Stomach smooth muscle (tissue), 2 donors: ENCODE data around the gene NINL.

Experiments used
- H3K27ac ChIP-seq: one replicate; pipeline ENCODE4 v1.7.0; 2013; ENCODE audit warnings: mild to moderate bottlenecking, low read length, inconsistent platforms
- H3K27me3 ChIP-seq, 2 donors: one replicate each; pipeline ENCODE4 v1.7.0; 2013; ENCODE audit warnings: low read length in 2 of 2; ENCODE audit not compliant: insufficient read depth in 2 of 2, control insufficient read depth in 1 of 2
- H3K36me3 ChIP-seq, 2 donors: one replicate each; pipeline ENCODE4 v1.7.0; 2013; ENCODE audit warnings: low read length in 2 of 2; ENCODE audit not compliant: control insufficient read depth in 2 of 2, insufficient read depth in 2 of 2
- H3K4me1 ChIP-seq: one replicate; pipeline ENCODE4 v1.7.0; 2013; ENCODE audit warnings: low read length; ENCODE audit not compliant: control insufficient read depth, insufficient read depth
- H3K4me3 ChIP-seq, 2 donors: one replicate each; pipeline ENCODE4 v1.7.0; 2013; ENCODE audit warnings: low read length in 2 of 2
- H3K9ac ChIP-seq, 2 donors: one replicate each; pipeline ENCODE4 v1.7.0; 2013; ENCODE audit warnings: low read length in 2 of 2, mild to moderate bottlenecking in 1 of 2
- H3K9me3 ChIP-seq, 2 donors: one replicate each; pipeline ENCODE4 v1.7.0; 2013; ENCODE audit warnings: low read length in 2 of 2; ENCODE audit not compliant: control insufficient read depth in 2 of 2
- donor health status: healthy.
- donor health status: Pancreatic carcinoma.

The NINL gene

DNA sequence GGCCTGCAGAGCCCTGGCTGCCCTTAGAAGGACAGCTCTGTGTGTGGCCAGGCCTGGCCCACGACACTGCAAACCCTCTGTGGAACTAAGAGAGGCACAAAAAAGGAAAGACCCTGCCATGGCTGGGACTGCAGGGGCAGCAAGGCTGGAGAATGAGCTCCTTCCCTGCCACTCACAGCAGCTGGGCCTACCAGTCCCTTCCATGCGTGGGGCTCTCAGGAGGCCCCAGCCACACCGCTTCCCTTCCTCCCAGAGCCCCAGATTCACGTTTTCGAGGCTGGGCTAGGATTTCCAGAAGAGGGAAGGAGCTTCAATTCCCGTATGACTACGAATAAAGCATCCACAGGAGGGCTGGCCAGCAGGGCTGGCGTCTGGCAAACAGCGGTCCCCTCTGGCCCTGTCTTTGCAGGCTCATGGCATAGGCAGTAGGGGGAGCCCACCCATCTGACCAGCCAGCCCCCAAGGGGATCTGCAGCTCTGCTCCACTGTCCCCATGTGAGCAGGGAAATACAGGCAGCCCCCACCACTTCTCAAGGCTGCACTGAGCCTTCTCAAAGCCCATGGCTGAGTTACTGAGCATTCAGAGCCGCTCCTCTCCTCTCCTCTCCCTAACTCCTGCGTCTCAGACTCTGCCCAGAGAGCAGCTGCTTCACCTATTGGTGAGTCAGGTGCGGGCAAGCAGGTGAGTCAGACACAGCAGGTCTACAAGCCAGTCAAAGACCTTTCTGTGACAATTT is 53.1 kb downstream of the NINL start:
- Histone ChIP-seq H3K4me3 (peak overlapping the region; percentile 19 to 57), H3K9ac (peak overlapping the region; percentile 16 to 21), H3K27ac (peak overlapping the region; percentile 53)

DNA sequence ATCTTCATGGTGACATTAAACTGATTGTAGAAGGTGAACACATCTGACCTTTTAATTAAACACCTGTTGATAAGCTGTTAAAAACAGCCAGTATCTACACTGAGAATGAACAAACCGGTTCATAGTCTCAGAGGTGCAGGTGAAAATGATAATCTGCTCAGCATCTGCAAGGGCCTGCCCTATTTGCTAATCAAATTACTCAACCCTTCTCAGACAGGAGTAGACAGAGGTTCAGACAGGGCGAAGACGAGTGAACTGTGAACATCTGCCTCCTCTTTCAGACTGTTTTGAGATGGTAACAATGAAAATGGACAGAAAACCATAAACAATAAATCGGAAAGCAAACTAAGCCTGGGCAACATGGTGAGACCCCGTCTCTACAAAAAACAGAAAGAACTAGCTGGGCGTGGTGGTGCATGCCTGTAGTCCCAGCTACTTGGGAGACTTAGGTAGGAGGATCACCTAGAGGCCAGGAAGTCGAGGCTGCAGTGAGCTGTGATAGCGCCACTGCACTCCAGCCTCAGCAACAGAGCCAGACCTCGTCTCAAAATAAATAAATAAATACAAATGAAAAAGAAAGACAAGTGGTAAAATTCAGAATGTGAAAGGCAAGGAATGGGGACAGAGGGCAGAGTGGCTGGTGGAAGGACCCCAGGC is 55.9 kb downstream of the NINL start:
- Histone ChIP-seq H3K4me1 (peaks cover 24% of the 10 kb centered on the region), H3K27ac (no peak overlapping the region), H3K36me3 (peaks cover 0 to under 1% of the 10 kb centered on the region in 2 donors), H3K9me3 (no peaks in the 10 kb centered on the region), H3K4me3 (no peak overlapping the region), H3K27me3 (no peaks in the 10 kb centered on the region), H3K9ac (no peak overlapping the region)

More for the DNA sequence above, 53.1 kb downstream of the NINL start:
- peaks cover 24% of the 10 kb centered on the region for H3K4me1 ChIP-seq
- H3K36me3 ChIP-seq: no peaks in the 10 kb centered on the region
- H3K27me3 ChIP-seq: no peaks in the 10 kb centered on the region
- H3K9me3 ChIP-seq: no peaks in the 10 kb centered on the region

DNA sequence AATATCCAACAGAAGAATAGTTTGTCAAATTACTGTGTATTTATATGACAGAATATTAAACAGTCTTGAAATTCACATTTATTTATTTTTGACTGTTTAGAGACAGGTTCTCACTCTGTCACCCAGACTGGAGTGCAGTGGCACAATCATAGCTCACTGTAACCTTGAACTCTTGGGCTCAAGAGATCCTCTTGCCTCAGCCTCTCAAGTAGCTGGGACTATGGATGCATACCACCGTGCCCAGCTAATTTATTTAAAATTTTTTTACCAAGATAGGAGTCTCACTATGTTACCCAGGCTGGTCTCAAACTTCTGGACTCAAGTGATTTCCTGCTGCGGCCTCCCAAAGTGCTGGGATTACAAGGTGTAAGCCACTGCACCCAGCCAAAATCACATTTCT is 57.4 kb downstream of the NINL start:
- Histone ChIP-seq H3K9ac (no peak overlapping the region), H3K27me3 (no peaks in the 10 kb centered on the region), H3K9me3 (no peaks in the 10 kb centered on the region), H3K36me3 (peaks cover 0 to 5% of the 10 kb centered on the region in 2 donors), H3K4me1 (peaks cover 14% of the 10 kb centered on the region), H3K4me3 (no peak overlapping the region), H3K27ac (no peak overlapping the region)

DNA sequence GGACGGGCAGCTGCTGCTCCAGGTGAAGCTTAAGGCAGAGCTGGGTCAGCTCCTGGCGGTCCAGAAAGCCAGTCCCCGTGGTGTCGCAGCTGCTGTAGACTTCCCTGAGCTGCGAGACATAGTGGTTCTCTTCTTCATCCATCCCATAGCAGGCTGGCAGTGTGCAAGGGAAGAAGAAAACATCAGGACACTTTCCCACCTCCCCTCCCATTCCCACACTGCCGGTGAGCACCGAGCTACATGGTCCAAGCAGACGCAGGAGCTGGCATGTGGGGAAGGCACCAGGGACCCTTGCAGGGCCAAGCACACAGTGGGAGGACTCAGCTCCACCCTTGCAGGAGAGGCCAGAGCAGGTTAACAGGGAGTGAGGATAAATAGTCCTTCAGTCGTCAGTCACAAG is 58.9 kb downstream of the NINL start:
- peaks cover 0 to 5% of the 10 kb centered on the region in 2 donors for H3K36me3 ChIP-seq
- no peak overlapping the region for H3K4me3 ChIP-seq
- H3K27ac ChIP-seq: no peak overlapping the region
- no peaks in the 10 kb centered on the region for H3K4me1 ChIP-seq
- no peak overlapping the region for H3K9ac ChIP-seq
- no peaks in the 10 kb centered on the region for H3K9me3 ChIP-seq
- no peaks in the 10 kb centered on the region for H3K27me3 ChIP-seq

DNA sequence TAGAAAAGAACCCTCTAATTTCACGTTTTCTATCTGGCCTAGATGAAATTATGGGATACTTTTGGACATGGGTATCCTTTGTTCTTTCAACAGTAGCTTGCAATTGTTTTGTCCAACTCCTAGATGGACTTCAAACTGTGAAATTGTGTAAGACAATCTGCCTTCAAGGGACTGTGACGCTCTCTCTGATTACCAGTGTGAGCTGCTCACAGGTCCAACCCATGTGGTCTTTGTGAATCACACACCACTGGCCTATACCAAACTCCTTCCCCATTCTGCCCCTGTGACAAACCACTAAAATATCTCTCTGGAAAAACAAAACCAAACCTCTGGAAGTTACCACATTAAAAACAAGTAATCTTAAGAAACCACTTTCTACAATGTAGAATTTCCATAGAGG is 59.5 kb downstream of the NINL start:
- Histone ChIP-seq H3K27ac (no peak overlapping the region), H3K4me1 (no peaks in the 10 kb centered on the region), H3K27me3 (no peaks in the 10 kb centered on the region), H3K9me3 (no peaks in the 10 kb centered on the region), H3K4me3 (no peak overlapping the region), H3K9ac (no peak overlapping the region), H3K36me3 (peaks cover 0 to 5% of the 10 kb centered on the region in 2 donors)

DNA sequence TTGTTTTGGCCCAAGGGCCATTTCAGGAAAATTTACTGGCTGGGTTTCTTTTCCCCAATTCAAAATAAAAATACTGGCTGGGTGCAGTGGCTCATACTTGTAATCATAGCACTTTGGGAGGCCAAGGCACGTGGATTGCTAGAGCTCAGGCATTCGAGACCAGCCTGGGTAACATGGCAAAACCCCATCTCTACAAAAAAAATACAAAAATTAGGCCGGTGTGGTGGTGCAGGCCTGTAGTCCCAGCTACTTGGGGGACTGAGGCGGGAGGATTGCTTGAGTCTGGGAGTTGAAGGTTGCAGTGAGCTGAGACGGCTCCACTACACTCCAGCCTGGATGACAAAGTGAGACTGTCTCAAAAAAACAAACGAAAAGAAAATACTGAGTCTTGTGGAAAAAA is 60.0 kb downstream of the NINL start:
- Histone ChIP-seq H3K36me3 (peaks cover 0 to 5% of the 10 kb centered on the region in 2 donors), H3K9ac (no peak overlapping the region), H3K4me3 (no peak overlapping the region), H3K27me3 (no peaks in the 10 kb centered on the region), H3K4me1 (no peaks in the 10 kb centered on the region), H3K9me3 (no peaks in the 10 kb centered on the region), H3K27ac (no peak overlapping the region)

DNA sequence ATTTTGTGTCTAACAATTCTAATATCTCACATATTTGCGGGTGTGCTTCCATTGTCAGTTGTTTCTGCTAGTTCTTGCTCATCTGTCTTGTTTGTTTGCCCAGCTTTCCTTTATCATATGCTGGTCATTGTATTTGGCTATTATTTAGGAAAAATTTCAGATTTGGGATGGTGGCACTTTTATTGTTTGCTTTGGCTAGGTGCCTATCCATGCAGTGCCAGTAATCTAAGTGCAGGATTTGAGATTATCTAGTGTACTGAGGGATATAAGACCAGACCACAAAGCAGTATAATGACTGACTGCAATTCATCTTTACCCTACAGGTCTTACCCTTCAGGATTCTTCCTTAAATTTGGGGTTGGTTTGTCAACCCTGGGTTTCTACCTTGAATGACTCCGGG is 63.9 kb downstream of the NINL start:
- no peaks in the 10 kb centered on the region for H3K27me3 ChIP-seq
- peaks cover 5 to 14% of the 10 kb centered on the region in 2 donors for H3K36me3 ChIP-seq
- H3K9me3 ChIP-seq: no peaks in the 10 kb centered on the region
- no peak overlapping the region for H3K4me3 ChIP-seq
- no peak overlapping the region for H3K27ac ChIP-seq
- H3K9ac ChIP-seq: no peak overlapping the region
- H3K4me1 ChIP-seq: no peaks in the 10 kb centered on the region

DNA sequence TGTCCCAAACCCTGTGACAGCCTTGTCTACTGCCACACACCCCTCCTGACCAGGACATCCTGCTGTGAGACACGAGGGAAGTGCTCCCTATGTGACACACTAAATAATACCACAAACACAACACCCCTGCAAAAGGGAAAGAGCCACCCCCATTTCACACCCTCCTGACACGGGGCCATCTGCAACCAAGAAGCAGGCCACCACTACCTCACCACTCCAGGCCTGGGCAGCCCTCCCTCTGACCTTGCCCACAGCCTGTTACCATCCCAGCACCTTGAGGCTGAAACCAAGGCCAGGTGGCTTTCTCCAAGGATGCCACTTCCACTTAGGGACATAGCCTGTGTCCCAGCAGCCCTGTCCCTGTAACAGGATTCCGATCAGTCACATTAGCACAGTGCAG is 68.2 kb downstream of the NINL start:
- Histone ChIP-seq H3K27me3 (no peaks in the 10 kb centered on the region), H3K9me3 (peaks cover 3 to 7% of the 10 kb centered on the region in 2 donors), H3K9ac (no peak overlapping the region), H3K36me3 (peaks cover 22 to 24% of the 10 kb centered on the region in 2 donors), H3K27ac (no peak overlapping the region), H3K4me1 (no peaks in the 10 kb centered on the region), H3K4me3 (no peak overlapping the region)

DNA sequence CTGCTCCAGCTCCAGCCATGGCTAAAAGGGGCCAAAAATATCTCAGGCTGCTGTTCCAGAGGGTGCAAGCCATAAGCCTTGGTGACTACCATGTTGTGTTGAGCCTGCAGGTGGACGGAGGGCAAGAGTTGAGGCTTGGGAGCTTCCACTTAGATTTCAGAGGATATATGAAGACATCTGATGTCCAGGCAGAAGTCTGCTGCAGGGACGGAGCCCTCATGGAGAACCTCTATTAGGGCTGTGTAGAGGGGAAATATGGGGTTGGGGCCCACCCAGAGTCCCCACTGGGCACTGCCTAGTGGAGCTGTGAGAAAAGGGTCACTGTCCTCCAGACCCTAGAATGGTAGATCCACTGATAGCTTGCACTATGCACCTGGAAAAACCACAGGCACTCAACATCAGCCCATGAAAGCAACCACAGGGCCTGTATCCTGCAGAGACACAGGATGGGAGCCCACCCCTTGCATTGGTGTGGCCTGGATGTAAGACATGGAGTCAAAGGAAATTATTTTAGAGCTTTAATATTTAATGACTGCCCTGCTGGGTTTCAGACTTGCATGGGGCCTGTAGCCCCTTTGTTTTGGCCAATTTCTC is 70.5 kb downstream of the NINL start:
- Histone ChIP-seq H3K36me3 (peaks cover 33 to 38% of the 10 kb centered on the region in 2 donors), H3K4me3 (no peak overlapping the region), H3K9ac (no peak overlapping the region), H3K27me3 (no peaks in the 10 kb centered on the region), H3K9me3 (peaks cover 3 to 7% of the 10 kb centered on the region in 2 donors), H3K4me1 (no peaks in the 10 kb centered on the region), H3K27ac (no peak overlapping the region)

DNA sequence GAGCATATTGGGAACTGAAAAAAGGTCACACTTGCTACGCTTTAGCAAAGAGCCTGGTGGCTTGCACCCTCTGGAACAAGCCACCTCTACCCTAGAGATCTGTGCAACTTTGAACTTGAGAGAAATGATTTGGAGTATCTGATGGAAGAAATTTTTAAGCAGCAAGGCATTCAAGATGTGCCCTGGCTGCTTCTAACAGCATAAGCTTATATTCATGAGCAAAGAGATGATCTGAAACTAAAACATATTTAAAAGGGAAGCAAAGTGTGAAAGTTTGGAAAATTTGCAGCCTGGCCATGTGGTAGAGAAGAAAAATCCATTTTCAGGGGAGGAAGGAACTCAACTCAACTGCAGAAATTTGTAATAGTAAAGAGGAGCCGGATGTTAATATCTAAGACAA is 71.1 kb downstream of the NINL start:
- H3K27ac ChIP-seq: no peak overlapping the region
- H3K4me1 ChIP-seq: no peaks in the 10 kb centered on the region
- no peak overlapping the region for H3K4me3 ChIP-seq
- H3K27me3 ChIP-seq: no peaks in the 10 kb centered on the region
- H3K9ac ChIP-seq: no peak overlapping the region
- peaks cover 37 to 44% of the 10 kb centered on the region in 2 donors for H3K36me3 ChIP-seq
- H3K9me3 ChIP-seq: peaks cover 3 to 7% of the 10 kb centered on the region in 2 donors

DNA sequence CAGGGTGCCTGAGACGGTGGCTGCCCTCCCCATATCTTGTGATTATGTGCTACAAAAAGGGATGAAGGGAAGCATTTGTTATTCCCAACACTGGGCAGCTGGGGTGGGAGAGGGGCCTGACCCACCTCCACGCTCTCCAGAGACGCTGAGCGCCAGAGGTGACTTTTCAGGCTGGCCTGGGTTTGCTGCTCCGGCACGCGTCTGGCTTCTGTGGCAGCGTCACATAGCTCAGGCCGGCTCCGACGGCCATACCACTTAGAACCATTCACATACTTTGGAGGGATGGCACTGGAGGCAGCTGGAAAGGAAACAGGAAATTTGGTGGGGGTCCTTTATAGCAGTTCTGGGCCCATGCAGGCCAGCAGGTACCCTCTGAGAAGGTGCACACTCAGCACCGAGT is 72.6 kb downstream of the NINL start:
- Histone ChIP-seq H3K27ac (no peak overlapping the region), H3K4me1 (peaks cover 3% of the 10 kb centered on the region), H3K4me3 (no peak overlapping the region), H3K9me3 (peaks cover 3 to 7% of the 10 kb centered on the region in 2 donors), H3K9ac (no peak overlapping the region), H3K36me3 (peaks cover 40 to 50% of the 10 kb centered on the region in 2 donors), H3K27me3 (no peaks in the 10 kb centered on the region)
